AG09319 (cell line): ENCODE measurements around the gene TUT1.
A peak's percentile ranks its signal among the peaks of the same experiment; 100 is the strongest.
"Not testable (repeated sequence)": the region's sequence is repeated elsewhere in the genome, so short reads cannot be mapped to it uniquely, and the experiment has no call there.

Source experiments
- DNase-seq: peaks from one replicate; pipeline ENCODE4 v3.0.0-alpha.2; 2010; ENCODE audit warnings: low read depth; ENCODE audit errors: extremely low read depth
- TF ChIP-seq, protein P1 (sequence below): IDR thresholded peaks from 2 replicates; pipeline ENCODE4 v1.5.1; 2011; ENCODE audit warnings: low read depth, mild to moderate bottlenecking, inconsistent platforms, low read length, moderate library complexity

Gene TUT1

GRCh38 chr11:62555464-62556107 is 35.7 kb downstream of the TUT1 start:
- TF ChIP-seq, protein P1, sequence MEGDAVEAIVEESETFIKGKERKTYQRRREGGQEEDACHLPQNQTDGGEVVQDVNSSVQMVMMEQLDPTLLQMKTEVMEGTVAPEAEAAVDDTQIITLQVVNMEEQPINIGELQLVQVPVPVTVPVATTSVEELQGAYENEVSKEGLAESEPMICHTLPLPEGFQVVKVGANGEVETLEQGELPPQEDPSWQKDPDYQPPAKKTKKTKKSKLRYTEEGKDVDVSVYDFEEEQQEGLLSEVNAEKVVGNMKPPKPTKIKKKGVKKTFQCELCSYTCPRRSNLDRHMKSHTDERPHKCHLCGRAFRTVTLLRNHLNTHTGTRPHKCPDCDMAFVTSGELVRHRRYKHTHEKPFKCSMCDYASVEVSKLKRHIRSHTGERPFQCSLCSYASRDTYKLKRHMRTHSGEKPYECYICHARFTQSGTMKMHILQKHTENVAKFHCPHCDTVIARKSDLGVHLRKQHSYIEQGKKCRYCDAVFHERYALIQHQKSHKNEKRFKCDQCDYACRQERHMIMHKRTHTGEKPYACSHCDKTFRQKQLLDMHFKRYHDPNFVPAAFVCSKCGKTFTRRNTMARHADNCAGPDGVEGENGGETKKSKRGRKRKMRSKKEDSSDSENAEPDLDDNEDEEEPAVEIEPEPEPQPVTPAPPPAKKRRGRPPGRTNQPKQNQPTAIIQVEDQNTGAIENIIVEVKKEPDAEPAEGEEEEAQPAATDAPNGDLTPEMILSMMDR = no peak
- no peak for DNase-seq

GRCh38 chr11:62554387-62555167 is 36.7 kb downstream of the TUT1 start:
- DNase-seq = no peak
- TF ChIP-seq, protein P1 = no peak

GRCh38 chr11:62553839-62554361 is 37.4 kb downstream of the TUT1 start:
- DNase-seq = no peak
- TF ChIP-seq, protein P1 = no peak

- TF ChIP-seq, protein P1 = no peak
- peak; percentile 84 for DNase-seq
Observed at GRCh38 chr11:62553080-62553838, 38.1 kb downstream of the TUT1 start.

DNA sequence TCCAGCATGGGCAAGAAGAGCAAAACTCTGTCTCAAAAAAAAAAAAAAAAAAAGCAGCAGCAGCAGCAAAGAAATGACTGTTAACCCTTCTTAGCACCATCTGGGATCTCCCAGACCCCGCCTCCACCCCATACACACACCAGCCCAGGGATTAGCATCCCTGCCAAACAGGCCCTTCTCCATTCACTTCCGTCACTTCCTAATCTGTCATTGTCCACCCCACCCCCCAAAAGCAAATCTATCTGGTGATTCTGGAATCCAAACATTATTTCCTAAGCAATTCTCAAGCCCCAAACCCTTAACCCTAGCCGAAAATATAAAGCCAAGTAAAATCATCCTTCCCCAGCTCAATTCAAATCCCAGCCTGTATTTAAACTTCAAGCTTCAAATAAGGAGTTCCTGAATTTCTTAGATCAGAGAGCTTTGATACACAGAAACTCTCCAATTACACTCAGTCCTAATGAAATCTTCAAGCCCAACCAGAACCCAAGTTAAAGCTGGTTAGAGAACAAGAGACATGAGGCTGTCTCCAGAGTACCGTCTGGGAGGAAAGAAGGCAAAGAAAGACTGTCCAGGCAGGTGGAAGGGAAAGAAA is 38.7 kb downstream of the TUT1 start:
- DNase-seq = no peak
- TF ChIP-seq, protein P1 = no peak

DNA sequence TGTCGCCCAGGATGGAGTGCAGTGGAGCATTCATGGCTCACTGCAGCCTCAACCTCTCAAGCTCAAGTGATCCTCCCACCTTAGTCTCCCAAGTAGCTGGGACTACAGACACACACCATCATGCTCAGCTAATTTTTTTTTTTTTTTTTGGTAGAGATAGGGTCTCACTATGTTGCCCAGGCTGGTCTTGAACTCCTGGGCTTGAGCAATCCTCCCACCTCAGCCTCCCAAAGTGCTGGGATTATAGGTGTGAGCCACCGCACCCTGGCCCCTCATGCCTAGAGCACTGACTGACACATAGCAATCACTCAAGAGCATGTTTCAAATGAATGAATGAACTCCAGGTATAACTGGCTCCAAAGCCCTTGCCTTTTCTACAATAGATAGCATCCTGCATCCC is 40.8 kb downstream of the TUT1 start:
- not testable (repeated sequence) for DNase-seq

GRCh38 chr11:62548545-62549335 is 42.6 kb downstream of the TUT1 start:
- no peak for DNase-seq
- TF ChIP-seq, protein P1 = no peak
